Activated T-cell treated with anti-CD3 and anti-CD28 coated beads, Interleukin-2, amount 50 U/mL, for 24 hours (primary cell): Measurements from ENCODE around the gene HSD17B14.
"Not testable (repeated sequence)": the region's sequence is repeated elsewhere in the genome, so short reads cannot be mapped to it uniquely, and the experiment has no call there.

Experiments used
- DNase-seq: peaks from one replicate; pipeline ENCODE4 v3.0.0-alpha.2; 2020
- H3K27ac Mint-ChIP-seq: 2 replicates; pipeline ENCODE4 v1.8.0; 2020; ENCODE audit warnings: mild to moderate bottlenecking, mixed read lengths
- H3K27me3 Mint-ChIP-seq: 2 replicates; pipeline ENCODE4 v1.8.0; 2020; ENCODE audit warnings: mixed read lengths
- H3K36me3 Mint-ChIP-seq: 2 replicates; pipeline ENCODE4 v1.8.0; 2020; ENCODE audit warnings: low read depth, mixed read lengths
- H3K4me1 Mint-ChIP-seq: 2 replicates; pipeline ENCODE4 v1.8.0; 2020; ENCODE audit warnings: low read depth, mixed read lengths
- H3K4me3 Mint-ChIP-seq: 2 replicates; pipeline ENCODE4 v1.8.0; 2020; ENCODE audit warnings: mild to moderate bottlenecking, moderate library complexity, mixed read lengths
- H3K9me3 Mint-ChIP-seq: 2 replicates; pipeline ENCODE4 v1.8.0; 2020; ENCODE audit warnings: mixed read lengths

Gene HSD17B14

DNA sequence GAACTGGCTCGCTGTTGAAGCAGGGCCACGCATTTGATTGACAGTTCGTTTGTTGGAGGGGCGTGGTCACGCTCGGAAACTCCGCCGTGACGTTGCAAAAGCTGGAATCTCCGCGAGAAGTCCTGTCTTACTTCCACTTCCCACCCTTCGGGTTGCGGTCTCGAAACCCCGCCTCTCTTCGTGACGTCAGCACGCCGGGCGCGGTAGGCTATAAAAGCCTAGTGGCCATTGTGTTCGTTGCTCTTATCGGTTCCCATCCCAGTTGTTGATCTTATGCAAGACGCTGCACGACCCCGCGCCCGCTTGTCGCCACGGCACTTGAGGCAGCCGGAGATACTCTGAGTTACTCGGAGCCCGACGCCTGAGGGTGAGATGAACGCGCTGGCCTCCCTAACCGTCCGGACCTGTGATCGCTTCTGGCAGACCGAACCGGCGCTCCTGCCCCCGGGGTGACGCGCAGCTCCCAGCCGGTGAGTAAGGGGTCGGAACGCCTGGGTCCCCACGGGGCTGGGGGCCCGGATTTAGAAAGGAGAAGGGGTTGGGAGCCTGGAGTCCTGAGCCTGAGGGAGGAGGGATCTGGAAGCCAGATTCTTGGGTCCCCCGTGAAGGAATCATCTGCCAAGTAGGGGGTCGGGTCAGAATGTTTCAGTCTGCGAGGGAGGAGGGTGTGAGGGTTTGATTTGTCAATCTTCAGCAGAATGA lies 36.0 kb upstream of the HSD17B14 start, which contains the start of gene PPP1R15A:
TSS of gene PPP1R15A (plus strand) at position 240 of the 702 bp plus-strand sequence. CDS start 813 bp downstream, outside the sequence.
- Mint-ChIP-seq H3K27ac (peak within 1 kb of the TSS; percentile 99), H3K36me3 (peaks cover 51% of the 10 kb centered on the region), H3K9me3 (no peaks in the 10 kb centered on the region), H3K27me3 (no peaks in the 10 kb centered on the region), H3K4me3 (peak within 1 kb of the TSS; percentile 98), H3K4me1 (peaks cover 41% of the 10 kb centered on the region)
- peak; percentile 100 for DNase-seq

DNA sequence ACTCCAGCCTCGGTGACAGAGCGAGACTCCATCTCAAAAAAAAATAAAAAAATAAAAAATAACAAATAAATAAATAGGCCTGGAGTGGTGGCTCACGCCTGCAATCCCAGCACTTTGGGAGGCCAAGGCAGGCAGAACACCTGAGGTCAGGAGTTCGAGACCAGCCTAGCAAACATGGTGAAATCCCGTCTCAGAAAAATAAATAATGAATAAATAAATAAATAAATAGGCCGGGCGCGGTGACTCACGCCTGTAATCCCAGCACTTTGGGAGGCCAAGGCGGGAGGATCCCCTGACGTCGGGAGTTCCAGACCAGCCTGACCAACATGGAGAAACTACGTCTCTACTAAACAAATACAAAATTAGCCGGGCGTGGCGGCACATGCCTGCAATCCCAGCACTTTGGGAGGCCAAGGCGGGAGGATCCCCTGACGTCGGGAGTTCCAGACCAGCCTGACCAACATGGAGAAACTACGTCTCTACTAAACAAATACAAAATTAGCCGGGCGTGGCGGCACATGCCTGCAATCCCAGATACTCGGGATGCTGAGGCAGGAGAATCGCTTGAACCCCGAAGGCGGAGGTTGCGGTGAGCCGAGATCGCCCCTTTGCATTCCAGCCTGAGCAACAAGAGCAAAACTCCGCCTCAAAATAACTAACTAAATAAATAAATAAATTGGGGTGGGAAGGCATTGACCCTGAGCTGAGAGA lies 35.3 kb upstream of the HSD17B14 start:
- not testable (repeated sequence) for H3K27me3 Mint-ChIP-seq, DNase-seq, H3K9me3 Mint-ChIP-seq
- Mint-ChIP-seq H3K27ac (peak overlapping the region; percentile 99), H3K36me3 (peaks cover 46% of the 10 kb centered on the region), H3K4me3 (peak overlapping the region; percentile 98), H3K4me1 (peaks cover 36% of the 10 kb centered on the region)

DNA sequence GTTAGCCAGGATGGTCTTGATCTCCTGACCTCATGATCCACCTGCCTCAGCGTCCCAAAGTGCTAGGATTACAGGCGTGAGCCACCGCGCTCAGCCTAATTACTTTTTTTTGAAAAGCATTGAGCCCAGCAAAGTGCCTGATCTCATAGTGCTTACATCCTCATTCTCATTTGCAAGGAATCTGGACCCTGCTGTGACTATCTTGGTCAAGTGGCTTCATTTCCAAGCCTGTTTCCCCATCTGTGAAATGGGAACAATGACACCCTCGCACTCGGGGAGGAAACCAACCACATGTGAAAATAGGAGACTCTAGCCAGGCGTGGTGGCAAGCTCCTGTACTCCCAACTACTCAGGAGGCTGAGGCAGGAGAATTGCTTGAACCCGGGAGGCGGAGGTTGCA lies 33.8 kb upstream of the HSD17B14 start:
- H3K4me1 Mint-ChIP-seq, result peaks cover 21% of the 10 kb centered on the region
- no peaks in the 10 kb centered on the region for H3K27me3 Mint-ChIP-seq
- no peak for DNase-seq
- no peak overlapping the region for H3K27ac Mint-ChIP-seq
- H3K4me3 Mint-ChIP-seq, result no peak overlapping the region
- H3K36me3 Mint-ChIP-seq, result peaks cover 30% of the 10 kb centered on the region
- H3K9me3 Mint-ChIP-seq, result no peaks in the 10 kb centered on the region

DNA sequence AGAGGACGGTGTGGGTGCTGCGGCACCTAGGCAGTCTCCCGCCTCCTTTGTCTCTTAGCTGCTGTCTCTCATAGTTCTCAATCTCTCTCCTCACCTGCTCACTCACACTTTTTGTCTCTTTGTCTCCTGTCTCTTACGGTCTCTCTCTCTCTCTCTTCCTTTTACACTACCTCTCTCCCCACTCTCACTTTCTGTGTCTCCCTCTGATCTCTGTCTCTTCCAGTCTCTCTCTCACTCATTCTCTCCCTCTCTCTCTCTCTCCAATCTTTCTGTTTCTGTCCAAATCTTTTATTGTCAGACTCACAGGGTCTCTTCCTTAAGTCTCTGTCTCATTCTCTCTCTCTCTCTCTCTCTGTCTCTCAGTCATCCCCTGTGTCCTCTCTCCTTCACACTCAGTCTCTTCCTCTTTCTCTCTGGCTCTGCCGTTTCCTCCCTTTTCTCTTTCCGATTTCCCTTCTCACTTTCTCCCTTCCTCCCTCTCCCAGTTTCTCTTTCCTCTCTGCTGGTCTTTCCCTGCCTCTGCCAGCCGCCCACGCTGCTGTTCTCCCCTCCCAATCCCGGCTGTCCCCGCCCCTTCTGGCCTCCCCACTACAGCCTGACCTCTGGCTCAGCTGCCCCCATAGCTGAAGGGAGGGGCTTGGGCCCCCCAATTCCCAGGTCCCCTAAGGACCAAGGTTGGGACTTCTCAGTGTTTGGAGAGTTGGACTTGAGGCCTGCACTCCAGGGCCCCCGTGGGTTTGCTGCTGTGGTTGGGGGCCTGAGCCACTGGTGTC lies 32.0 kb upstream of the HSD17B14 start, which contains the start of gene PLEKHA4:
TSS of gene PLEKHA4 (minus strand) at position 504 of the 773 bp plus-strand sequence. CDS start 997 bp downstream, outside the sequence.
- H3K27ac Mint-ChIP-seq, result no peak within 1 kb of the TSS
- peaks cover 6% of the 10 kb centered on the region for H3K4me1 Mint-ChIP-seq
- no peaks in the 10 kb centered on the region for H3K9me3 Mint-ChIP-seq

DNA sequence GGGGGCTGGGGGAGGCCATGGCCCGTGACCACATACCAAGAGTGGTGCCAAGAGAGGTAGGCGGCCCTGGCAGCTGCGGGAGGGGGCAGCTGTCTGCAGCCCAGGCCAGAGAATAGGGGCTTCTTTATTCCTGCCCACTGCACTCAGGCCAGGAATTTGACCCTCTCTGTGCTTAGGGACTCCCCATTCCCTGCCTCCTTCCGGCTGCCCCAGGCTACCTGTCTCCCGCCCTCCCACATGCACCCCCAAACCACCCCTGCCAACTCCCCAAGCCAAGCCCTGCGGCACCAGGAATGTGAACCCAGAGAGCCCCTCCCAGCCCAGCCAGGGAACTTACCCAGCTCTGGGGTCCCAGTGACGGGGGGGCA lies 31.4 kb upstream of the HSD17B14 start:
- H3K36me3 Mint-ChIP-seq, result peaks cover 7% of the 10 kb centered on the region
- DNase-seq, result no peak
- peaks cover 5% of the 10 kb centered on the region for H3K4me1 Mint-ChIP-seq
- H3K4me3 Mint-ChIP-seq, result no peak overlapping the region
- H3K27ac Mint-ChIP-seq, result no peak overlapping the region
- no peaks in the 10 kb centered on the region for H3K9me3 Mint-ChIP-seq
- H3K27me3 Mint-ChIP-seq, result no peaks in the 10 kb centered on the region

More for the DNA sequence above, 32.0 kb upstream of the HSD17B14 start, which contains the start of gene PLEKHA4:
- no peaks in the 10 kb centered on the region for H3K27me3 Mint-ChIP-seq
- no peak within 1 kb of the TSS for H3K4me3 Mint-ChIP-seq
- peaks cover 12% of the 10 kb centered on the region for H3K36me3 Mint-ChIP-seq
- no peak for DNase-seq

DNA sequence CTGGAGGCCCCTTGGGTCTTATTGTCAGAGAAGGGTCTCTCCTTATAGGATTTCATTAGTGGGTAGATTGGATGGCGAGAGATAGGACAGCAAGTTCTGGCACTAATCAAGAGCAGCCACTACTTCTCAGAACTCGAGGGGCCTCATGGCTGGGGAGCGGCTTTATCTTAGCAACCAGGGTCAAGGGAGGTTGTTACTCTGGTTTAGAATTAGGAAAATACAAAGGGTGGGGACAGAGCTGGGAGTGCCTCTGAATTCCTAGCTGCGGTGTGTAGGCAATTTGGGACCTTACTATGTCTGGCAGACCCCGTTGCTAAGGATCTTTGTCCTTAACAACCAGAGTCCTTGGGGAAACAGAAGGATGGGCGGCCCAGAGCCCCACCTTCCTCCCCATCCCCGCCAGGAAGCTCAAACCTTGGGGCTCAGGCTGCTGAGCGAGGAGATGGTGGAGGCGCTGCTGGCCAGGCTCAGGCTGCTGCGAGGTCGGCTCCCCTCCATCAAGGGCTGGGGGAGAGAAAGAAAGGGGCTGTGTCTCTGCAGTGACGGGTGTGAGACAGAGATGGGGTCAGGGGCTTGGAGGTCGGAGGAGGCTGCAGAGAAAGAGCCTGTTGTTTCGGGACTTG lies 30.9 kb upstream of the HSD17B14 start:
- no peak overlapping the region for H3K27ac Mint-ChIP-seq

DNA sequence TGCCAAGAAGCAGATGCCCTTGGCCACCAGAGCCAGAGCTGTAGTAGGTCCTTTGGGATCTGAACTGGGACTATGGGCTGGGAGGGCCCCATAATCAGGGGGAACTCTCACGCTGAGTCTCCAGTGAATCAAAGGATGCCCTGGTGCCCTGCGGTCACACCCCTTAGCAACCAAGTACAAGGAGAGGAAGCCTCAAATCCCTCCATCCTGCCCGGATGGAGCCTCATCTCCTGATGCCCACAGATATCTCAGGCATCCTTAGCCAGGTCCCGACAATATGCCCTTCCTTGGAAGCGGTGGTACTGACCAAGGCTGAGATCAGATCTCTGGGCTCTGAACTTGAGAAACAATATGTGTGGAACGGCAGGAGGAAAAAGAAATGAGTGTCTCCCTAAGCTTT lies 30.4 kb upstream of the HSD17B14 start:
- H3K9me3 Mint-ChIP-seq, result no peaks in the 10 kb centered on the region
- no peak for DNase-seq
- H3K36me3 Mint-ChIP-seq, result no peaks in the 10 kb centered on the region
- H3K4me1 Mint-ChIP-seq, result peaks cover 2% of the 10 kb centered on the region
- no peak overlapping the region for H3K27ac Mint-ChIP-seq
- no peak overlapping the region for H3K4me3 Mint-ChIP-seq
- H3K27me3 Mint-ChIP-seq, result no peaks in the 10 kb centered on the region

More for the DNA sequence above, 30.9 kb upstream of the HSD17B14 start:
- no peaks in the 10 kb centered on the region for H3K9me3 Mint-ChIP-seq
- H3K36me3 Mint-ChIP-seq, result peaks cover 2% of the 10 kb centered on the region
- peaks cover 5% of the 10 kb centered on the region for H3K4me1 Mint-ChIP-seq
- H3K27me3 Mint-ChIP-seq, result no peaks in the 10 kb centered on the region
- no peak overlapping the region for H3K4me3 Mint-ChIP-seq
- no peak for DNase-seq

DNA sequence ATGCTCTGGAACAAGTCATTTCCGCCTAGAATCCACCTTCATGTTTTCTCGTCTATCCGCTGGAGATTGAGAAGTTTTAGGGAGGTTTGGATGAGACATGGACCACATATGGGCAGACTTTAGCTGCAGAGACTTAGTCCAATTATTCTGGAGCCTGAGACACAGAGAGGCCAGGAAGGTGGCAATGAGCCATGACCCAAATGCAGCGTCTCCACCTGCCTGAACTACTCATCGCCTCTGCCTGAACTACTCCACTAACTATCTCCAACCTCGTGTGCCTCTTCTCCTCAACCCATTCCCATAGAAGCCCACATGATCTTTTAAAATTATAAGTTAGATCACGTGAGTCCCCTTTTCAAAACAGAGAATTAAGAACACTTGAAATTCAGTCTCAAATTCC lies 26.5 kb upstream of the HSD17B14 start:
- Mint-ChIP-seq H3K9me3 (no peaks in the 10 kb centered on the region), H3K27me3 (no peaks in the 10 kb centered on the region), H3K36me3 (no peaks in the 10 kb centered on the region), H3K4me3 (no peak overlapping the region), H3K4me1 (peaks cover 4% of the 10 kb centered on the region), H3K27ac (no peak overlapping the region)
- DNase-seq, result no peak

DNA sequence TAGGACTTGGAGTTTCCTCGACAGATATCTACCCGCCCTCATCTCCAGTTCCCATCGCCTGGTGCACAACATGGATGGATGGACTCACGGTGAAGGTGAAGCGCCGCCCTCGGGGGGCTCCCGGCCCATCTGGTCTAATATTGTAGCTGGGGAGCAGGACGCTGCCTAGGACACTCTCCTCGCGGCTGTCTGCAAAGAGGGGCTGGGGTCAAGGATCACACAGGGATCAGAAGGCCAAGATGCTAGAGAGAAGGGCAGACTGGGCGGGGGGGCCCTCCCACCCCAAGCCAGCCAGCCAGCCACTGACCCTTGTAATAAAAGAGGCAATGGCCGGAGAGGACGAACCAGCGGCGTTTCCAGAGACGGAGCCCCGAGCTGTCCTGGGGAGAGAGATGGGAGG lies 25.0 kb upstream of the HSD17B14 start:
- Mint-ChIP-seq H3K4me1 (peaks cover 4% of the 10 kb centered on the region), H3K9me3 (no peaks in the 10 kb centered on the region), H3K36me3 (no peaks in the 10 kb centered on the region), H3K27me3 (no peaks in the 10 kb centered on the region), H3K4me3 (no peak overlapping the region), H3K27ac (no peak overlapping the region)
- DNase-seq, result no peak

DNA sequence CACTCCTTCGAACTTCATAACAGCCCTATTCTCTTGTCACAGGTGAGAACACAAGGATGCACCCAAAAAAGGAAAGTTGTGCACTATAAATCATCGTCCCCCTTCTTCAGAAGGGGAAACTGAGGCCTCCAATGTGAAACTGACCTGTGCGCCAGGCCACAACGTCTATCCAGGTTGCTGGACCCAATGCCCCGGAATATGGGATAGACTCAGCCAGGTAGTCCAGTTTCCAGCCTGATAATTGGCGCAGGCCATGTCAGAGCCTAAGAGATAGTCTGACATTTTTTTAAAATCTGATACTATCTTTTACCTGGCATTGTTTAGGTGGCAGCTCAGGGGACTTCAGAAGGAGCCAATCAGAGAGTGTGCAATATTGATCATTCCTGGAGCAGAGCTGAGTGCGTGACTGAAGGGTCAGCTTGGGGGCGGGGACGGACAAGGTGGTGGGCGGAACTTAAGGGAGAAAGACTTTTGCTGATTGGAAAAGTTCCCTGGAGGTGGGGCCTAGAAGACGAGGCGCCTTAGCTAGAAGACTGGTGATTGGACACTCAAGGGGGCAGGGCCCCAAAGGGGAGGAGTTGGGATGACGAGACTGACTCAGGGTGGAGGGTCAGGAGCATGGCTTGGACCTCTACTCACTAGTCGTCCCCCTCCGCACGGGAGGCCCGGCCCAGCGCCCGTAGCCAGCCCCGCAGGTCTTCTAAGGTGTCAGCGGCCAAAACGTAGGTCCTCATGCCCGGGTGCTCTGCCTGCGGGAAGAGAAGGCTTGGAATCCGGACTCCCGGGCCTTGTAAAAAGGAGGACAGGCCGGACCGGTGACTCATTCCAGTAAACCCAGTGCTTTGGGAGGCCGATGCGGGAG lies 23.7 kb upstream of the HSD17B14 start:
- Mint-ChIP-seq H3K9me3 (no peaks in the 10 kb centered on the region), H3K4me3 (no peak overlapping the region), H3K27me3 (no peaks in the 10 kb centered on the region), H3K4me1 (peaks cover 4% of the 10 kb centered on the region), H3K36me3 (no peaks in the 10 kb centered on the region), H3K27ac (peak overlapping the region; percentile 34)
- DNase-seq, result no peak

DNA sequence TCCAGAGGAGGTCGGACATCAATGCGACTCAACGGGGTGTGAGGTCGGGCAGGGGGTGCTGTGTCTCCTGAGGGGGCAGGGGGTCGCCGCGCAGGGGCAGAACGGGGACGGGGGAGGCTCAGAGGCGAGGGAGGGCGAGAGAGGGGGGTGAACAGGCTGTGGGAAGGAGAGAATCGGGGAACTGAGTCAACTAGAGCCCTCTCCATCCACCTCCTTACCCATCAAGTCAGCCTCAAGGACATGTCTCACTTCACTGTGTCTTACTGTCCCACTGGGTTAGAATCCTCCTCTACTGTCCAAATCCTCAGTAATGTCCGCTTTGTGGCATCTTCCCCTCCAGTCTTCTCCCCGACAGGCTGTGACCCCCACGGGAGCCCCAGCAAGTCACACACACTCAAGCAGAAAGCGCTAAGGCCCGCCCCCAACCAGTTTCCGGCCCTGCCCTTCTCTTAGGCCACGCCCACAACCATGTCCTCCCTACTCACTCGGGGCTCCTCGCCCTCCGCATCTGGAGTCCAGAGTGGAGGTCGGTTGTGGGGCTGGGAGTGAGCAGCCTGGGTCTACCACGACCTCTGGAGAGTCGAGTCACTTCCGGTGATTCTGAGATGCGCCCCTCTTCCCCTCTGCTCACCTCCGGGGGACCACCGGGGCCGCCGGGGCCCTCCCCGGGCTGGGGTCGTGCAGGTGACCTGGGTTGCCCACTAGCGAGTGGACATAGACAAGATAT lies 22.9 kb upstream of the HSD17B14 start:
- DNase-seq, result peak; percentile 87
- H3K4me1 Mint-ChIP-seq, result peaks cover 4% of the 10 kb centered on the region
- H3K36me3 Mint-ChIP-seq, result no peaks in the 10 kb centered on the region
- H3K27me3 Mint-ChIP-seq, result no peaks in the 10 kb centered on the region
- H3K4me3 Mint-ChIP-seq, result peak overlapping the region; percentile 88
- peak overlapping the region; percentile 95 for H3K27ac Mint-ChIP-seq
- no peaks in the 10 kb centered on the region for H3K9me3 Mint-ChIP-seq

DNA sequence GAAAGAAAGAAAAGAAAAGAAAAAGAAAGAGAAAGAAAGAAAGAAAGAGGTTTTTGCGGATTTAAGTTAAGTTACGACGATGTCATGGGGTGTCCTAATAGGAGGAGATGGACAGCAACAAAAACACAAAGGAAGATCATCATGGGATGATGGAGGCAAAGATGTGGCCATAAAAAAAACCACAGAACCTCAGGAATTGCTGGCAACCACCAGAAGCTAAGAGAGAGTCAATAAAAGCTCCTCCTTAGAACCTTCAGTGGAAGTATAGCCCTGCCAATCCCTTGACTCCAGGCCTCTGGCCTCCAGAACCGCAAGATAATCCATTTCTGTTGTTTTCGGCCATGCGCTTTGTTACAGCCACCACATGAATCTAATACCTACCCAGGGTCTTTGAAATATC lies 20.6 kb upstream of the HSD17B14 start:
- no peak for DNase-seq
- H3K4me3 Mint-ChIP-seq, result no peak overlapping the region
- H3K27me3 Mint-ChIP-seq, result no peaks in the 10 kb centered on the region
- H3K36me3 Mint-ChIP-seq, result no peaks in the 10 kb centered on the region
- peaks cover 4% of the 10 kb centered on the region for H3K4me1 Mint-ChIP-seq
- H3K27ac Mint-ChIP-seq, result no peak overlapping the region
- no peaks in the 10 kb centered on the region for H3K9me3 Mint-ChIP-seq

DNA sequence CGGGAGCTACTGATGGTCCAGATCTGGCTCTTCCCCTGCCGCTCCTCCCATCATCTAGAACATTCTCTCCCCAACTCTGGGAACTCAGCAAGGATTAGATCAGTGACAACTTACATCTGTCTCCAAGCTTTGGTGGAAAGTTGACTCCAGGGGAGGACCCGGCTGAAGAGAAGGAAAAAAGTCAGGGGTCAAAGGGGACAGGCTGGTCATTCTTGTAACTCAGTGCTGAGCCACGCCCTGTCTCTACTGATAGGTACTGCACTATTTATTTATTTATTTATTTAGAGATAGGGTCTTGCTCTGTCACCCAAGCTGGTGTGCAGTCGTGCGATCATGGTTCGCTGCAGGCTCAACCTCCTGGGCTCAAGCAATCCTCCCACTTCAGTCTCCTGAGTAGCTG lies 17.8 kb upstream of the HSD17B14 start:
- no peaks in the 10 kb centered on the region for H3K27me3 Mint-ChIP-seq
- H3K36me3 Mint-ChIP-seq, result no peaks in the 10 kb centered on the region
- H3K27ac Mint-ChIP-seq, result no peak overlapping the region
- H3K4me1 Mint-ChIP-seq, result peaks cover 2% of the 10 kb centered on the region
- H3K4me3 Mint-ChIP-seq, result no peak overlapping the region
- no peaks in the 10 kb centered on the region for H3K9me3 Mint-ChIP-seq
- DNase-seq, result no peak
